HCT116 (cell line): ENCODE results near the gene SELENOM. TPM values are rescaled to one million over a fixed set of nuclear protein-coding genes. Genes with fewer than 3 reads are reported as not detected.

Source experiments
- ATAC-seq: fragments of 200-7000 bp; cut with Tn5 transposase; 2 replicates; pipeline ENCODE4 v1.9.1; 2020; ENCODE audit warnings: mild to moderate bottlenecking, moderate library complexity
- BruUV-seq: library from RNA; stranded (reverse); fragments of 400-500 nt; replicated peaks from 2 replicates; lab custom pipeline; 2021; lab: Mats Ljungman, UMichigan
- CTCF ChIA-PET: fragments of 300-600 bp; sonication (Branson Sonifier 250); formaldehyde crosslinking; loops from one replicate; lab custom pipeline; 2021; ENCODE audit warnings: antibody characterized with exemption; lab: Charles Lee
- POLR2A ChIA-PET: fragments of 300-600, 350-600 bp; sonication (Branson Sonifier 250); formaldehyde crosslinking; loops from one replicate; lab custom pipeline; 2021; ENCODE audit warnings: antibody characterized with exemption; lab: Charles Lee
- RAD21 ChIA-PET, 2 experiments: fragments of 300-600 bp; sonication (Branson Sonifier 250); formaldehyde crosslinking; loops; one replicate each; lab custom pipeline; 2023; ENCODE audit warnings: low total read pairs in 2 of 2; ENCODE audit not compliant: uncharacterized antibody in 2 of 2, unreplicated experiment in 2 of 2, low non-redundant PET in 1 of 2; lab: Charles Lee
- DNase-seq: peaks from one replicate; pipeline ENCODE4 v3.0.0-alpha.2; 2010; ENCODE audit warnings: low read depth, low spot score
- H2AFZ ChIP-seq: fragments of 200-600 bp; shearing (Covaris generic), sonication (generic); 2 replicates; pipeline ENCODE4 v1.6.1; 2017; ENCODE audit warnings: low read depth, mixed run types, mixed read lengths, antibody characterized with exemption, low read length; ENCODE audit not compliant: poor library complexity, severe bottlenecking
- H3K27ac ChIP-seq: 2 replicates; pipeline ENCODE4 v1.5.1; 2012; ENCODE audit warnings: low read depth, low read length
- H3K27me3 ChIP-seq: fragments of 200-600 bp; sonication (generic); 2 replicates; pipeline ENCODE4 v1.6.1; 2016; ENCODE audit warnings: mixed run types, low read length, mixed read lengths; ENCODE audit not compliant: insufficient read depth
- H3K36me3 ChIP-seq, 2 experiments: fragments of 200-500 bp in 1 of 2; fragments of 200-600 bp in 1 of 2; sonication (Bioruptor generic) in 1 of 2; sonication (generic) in 1 of 2; 2 replicates each; pipeline versions ENCODE4 v1.5.1 to v1.6.1; 2014 to 2016; ENCODE audit warnings: low read length in 2 of 2, inconsistent platforms in 1 of 2, mixed read lengths in 1 of 2, mixed run types in 1 of 2; ENCODE audit not compliant: insufficient read depth in 2 of 2, control insufficient read depth in 1 of 2
- H3K4me1 ChIP-seq, 2 experiments: fragments of 200-600 bp in 1 of 2; sonication (generic) in 1 of 2; 2 replicates each; pipeline versions ENCODE4 v1.5.1 to v1.6.1; 2012 to 2017; ENCODE audit warnings: low read length in 2 of 2, inconsistent platforms in 1 of 2, mild to moderate bottlenecking in 1 of 2, mixed read lengths in 1 of 2, mixed run types in 1 of 2, moderate library complexity in 1 of 2; ENCODE audit not compliant: insufficient read depth in 2 of 2, control insufficient read depth in 1 of 2
- H3K4me2 ChIP-seq: fragments of 200-600 bp; sonication (generic); 2 replicates; pipeline ENCODE4 v1.6.1; 2017; ENCODE audit warnings: mixed run types, low read length, mixed read lengths
- H3K4me3 ChIP-seq, 2 experiments: fragments of 200-600 bp in 1 of 2; sonication (generic) in 1 of 2; replicated peaks in 1 of 2; 2 replicates each; pipeline ENCODE4 v1.5.1; 2011 to 2016; ENCODE audit warnings: low read length in 2 of 2, control low read depth in 1 of 2, low read depth in 1 of 2, mild to moderate bottlenecking in 1 of 2, mixed read lengths in 1 of 2, mixed run types in 1 of 2
- H3K79me2 ChIP-seq: fragments of 200-600 bp; sonication (generic); 2 replicates; pipeline ENCODE4 v1.6.1; 2017; ENCODE audit warnings: mild to moderate bottlenecking, mixed run types, low read length, moderate library complexity, mixed read lengths; ENCODE audit not compliant: insufficient read depth
- H3K9ac ChIP-seq: fragments of 200-600 bp; sonication (generic); 2 replicates; pipeline ENCODE4 v1.6.1; 2016; ENCODE audit warnings: low read length, mixed read lengths
- H3K9me2 ChIP-seq: fragments of 200-600 bp; sonication (generic), shearing (Covaris generic); 2 replicates; pipeline ENCODE4 v1.6.1; 2017; ENCODE audit warnings: mixed run types, mild to moderate bottlenecking, moderate library complexity; ENCODE audit not compliant: insufficient read depth
- H3K9me3 ChIP-seq, 2 experiments: fragments of 200-500 bp in 1 of 2; fragments of 200-600 bp in 1 of 2; sonication (Bioruptor generic) in 1 of 2; sonication (generic) in 1 of 2; 2 replicates each; pipeline ENCODE4 v1.6.1; 2014 to 2017; ENCODE audit warnings: low read length in 2 of 2, mixed read lengths in 2 of 2, inconsistent platforms in 1 of 2, low read depth in 1 of 2, mild to moderate bottlenecking in 1 of 2, mixed run types in 1 of 2, moderate library complexity in 1 of 2; ENCODE audit not compliant: control insufficient read depth in 1 of 2, insufficient read depth in 1 of 2
- H4K20me1 ChIP-seq: fragments of 200-600 bp; sonication (generic), shearing (Covaris generic); 2 replicates; pipeline ENCODE4 v1.6.1; 2017; ENCODE audit warnings: mixed run types, mild to moderate bottlenecking, moderate library complexity; ENCODE audit not compliant: insufficient read depth
- ATF3 ChIP-seq: IDR thresholded peaks from 2 replicates; pipeline ENCODE4 v1.6.1; 2012
- EGR1 ChIP-seq: IDR thresholded peaks from 2 replicates; pipeline ENCODE4 v1.6.1; 2012; ENCODE audit warnings: low read depth
- ELF1 ChIP-seq: IDR thresholded peaks from 2 replicates; pipeline ENCODE4 v1.6.1; 2012; ENCODE audit warnings: low read depth, borderline replicate concordance
- EZH2 ChIP-seq: fragments of 200-600 bp; sonication (generic); IDR thresholded peaks from 2 replicates; pipeline ENCODE4 v1.6.1; 2017; ENCODE audit warnings: antibody characterized with exemption, mixed run types
- EZH2phosphoT487 ChIP-seq: fragments of 200-600 bp; IDR thresholded peaks from 2 replicates; pipeline ENCODE4 v1.6.1; 2018; ENCODE audit warnings: antibody characterized with exemption, borderline replicate concordance
- POLR2A ChIP-seq: IDR thresholded peaks from 2 replicates; pipeline ENCODE4 v1.7.0; 2011; ENCODE audit warnings: borderline replicate concordance; ENCODE audit not compliant: insufficient read depth, insufficient read length; ENCODE audit errors: extremely low read depth
- POLR2AphosphoS5 ChIP-seq: IDR thresholded peaks from 2 replicates; pipeline ENCODE4 v1.6.1; 2011; ENCODE audit warnings: mild to moderate bottlenecking, low read depth, low read length, moderate library complexity
- RAD21 ChIP-seq: IDR thresholded peaks from 2 replicates; pipeline ENCODE4 v1.6.1; 2012; ENCODE audit warnings: low read depth, mild to moderate bottlenecking
- SIN3A ChIP-seq: IDR thresholded peaks from 2 replicates; pipeline ENCODE4 v1.6.1; 2012; ENCODE audit warnings: low read depth
- SP1 ChIP-seq: IDR thresholded peaks from 2 replicates; pipeline ENCODE4 v1.6.1; 2012; ENCODE audit warnings: low read depth
- SRF ChIP-seq: IDR thresholded peaks from 2 replicates; pipeline ENCODE4 v1.6.1; 2012; ENCODE audit warnings: low read depth
- TCF7L2 ChIP-seq: IDR thresholded peaks from 2 replicates; pipeline ENCODE4 v1.7.0; 2011; ENCODE audit warnings: borderline replicate concordance, inconsistent platforms; ENCODE audit not compliant: insufficient read depth, insufficient read length; ENCODE audit errors: extremely low read depth
- intact Hi-C: fragments of 100-400 bp; cut with micrococcal nuclease; formaldehyde crosslinking; loops from 2 replicates; pipeline ENCODE4 v1.10.0; 2022
- total RNA-seq: library from RNA; stranded (reverse); gene quantifications from one replicate; pipeline ENCODE4 v1.2.1, GENCODE V29; 2021; ENCODE audit not compliant: unreplicated experiment
- TF ChIP-seq, protein P1 (sequence below), 3 experiments: fragments of 200-600 bp in 1 of 3; sonication (generic) in 1 of 3; IDR thresholded peaks in 2 of 3; conservative IDR thresholded peaks in 1 of 3; 2 replicates each; pipeline ENCODE4 v1.5.1; 2012 to 2017; ENCODE audit warnings: low read depth in 2 of 3, low read length in 2 of 3, antibody characterized with exemption in 1 of 3, borderline replicate concordance in 1 of 3, control low read depth in 1 of 3, mild to moderate bottlenecking in 1 of 3, mixed read lengths in 1 of 3, mixed run types in 1 of 3, moderate library complexity in 1 of 3; ENCODE audit not compliant: insufficient read depth in 1 of 3

The SELENOM gene
- total RNA-seq, 1 experiment from 2014 or later, result 65.6 TPM

DNA sequence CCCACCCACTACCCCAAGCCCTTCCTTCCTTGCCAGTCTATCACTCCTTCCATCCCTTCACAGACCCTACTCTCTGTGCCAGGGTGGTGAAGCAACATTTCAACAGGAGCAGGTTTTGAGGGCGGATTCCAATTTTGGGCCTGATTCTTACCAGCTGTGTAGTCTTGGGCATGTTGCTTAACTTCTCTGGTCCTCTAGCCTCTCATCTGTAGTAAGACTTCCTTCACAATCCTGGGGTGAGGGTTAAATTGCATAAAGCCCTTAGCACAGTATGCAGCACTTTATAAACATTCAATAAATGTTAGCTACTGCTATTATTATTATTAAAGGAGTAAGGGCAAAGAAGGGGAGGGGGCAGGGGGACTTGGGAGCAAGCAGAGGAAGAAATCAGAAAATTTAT is 47.6 kb upstream of the SELENOM start:
- ChIA-PET CTCF (interaction anchor here (1.4 kb wide), 1 partner anchor 48 kb away, joined by 5 read pairs; the partner anchor contains the start of gene SELENOM), POLR2A (no interaction called here), RAD21 (no interaction called here)
- Histone ChIP-seq H3K4me1 (peaks cover 0 to 6% of the 10 kb centered on the region in 2 experiments; a peak in 1 of 4 replicates), H3K4me3 (no peak overlapping the region), H3K9me3 (no peaks in the 10 kb centered on the region), H3K36me3 (no peaks in the 10 kb centered on the region), H4K20me1 (no peaks in the 10 kb centered on the region), H3K9ac (no peak overlapping the region), H3K27ac (no peak overlapping the region), H3K79me2 (no peaks in the 10 kb centered on the region), H3K27me3 (no peaks in the 10 kb centered on the region), H3K9me2 (no peaks in the 10 kb centered on the region), H3K4me2 (no peak overlapping the region), H2AFZ (no peak overlapping the region)
- no TSS peak for BruUV-seq
- TF ChIP-seq, protein P1, sequence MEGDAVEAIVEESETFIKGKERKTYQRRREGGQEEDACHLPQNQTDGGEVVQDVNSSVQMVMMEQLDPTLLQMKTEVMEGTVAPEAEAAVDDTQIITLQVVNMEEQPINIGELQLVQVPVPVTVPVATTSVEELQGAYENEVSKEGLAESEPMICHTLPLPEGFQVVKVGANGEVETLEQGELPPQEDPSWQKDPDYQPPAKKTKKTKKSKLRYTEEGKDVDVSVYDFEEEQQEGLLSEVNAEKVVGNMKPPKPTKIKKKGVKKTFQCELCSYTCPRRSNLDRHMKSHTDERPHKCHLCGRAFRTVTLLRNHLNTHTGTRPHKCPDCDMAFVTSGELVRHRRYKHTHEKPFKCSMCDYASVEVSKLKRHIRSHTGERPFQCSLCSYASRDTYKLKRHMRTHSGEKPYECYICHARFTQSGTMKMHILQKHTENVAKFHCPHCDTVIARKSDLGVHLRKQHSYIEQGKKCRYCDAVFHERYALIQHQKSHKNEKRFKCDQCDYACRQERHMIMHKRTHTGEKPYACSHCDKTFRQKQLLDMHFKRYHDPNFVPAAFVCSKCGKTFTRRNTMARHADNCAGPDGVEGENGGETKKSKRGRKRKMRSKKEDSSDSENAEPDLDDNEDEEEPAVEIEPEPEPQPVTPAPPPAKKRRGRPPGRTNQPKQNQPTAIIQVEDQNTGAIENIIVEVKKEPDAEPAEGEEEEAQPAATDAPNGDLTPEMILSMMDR (IDR thresholded peaks at IDR 0.05 in 2 of 3, conservative IDR thresholded peaks at IDR 0.05 in 1 of 3; ENCODE audit: borderline replicate concordance in 1 of 3, insufficient read depth in 1 of 3, low read depth in 2 of 3, low read length in 2 of 3), result no peak
- TF ChIP-seq EGR1 (no peak), TCF7L2 (no peak), POLR2A (no peak), EZH2 (no peak), ELF1 (no peak), RAD21 (no peak), SP1 (no peak), ATF3 (no peak), SRF (no peak), EZH2phosphoT487 (no peak), POLR2AphosphoS5 (no peak), SIN3A (no peak)
- no peak for ATAC-seq
- intact Hi-C loops, result no loop called here
- no peak for DNase-seq
